ENCODE data around the gene RAB3IL1.

RAB3IL1 gene

GRCh38 chr11:61880454-61880853, 36.9 kb downstream of the RAB3IL1 start:
- H3K4me3 ChIP-seq (ENCODE audit: low read depth, low read length), result no peak overlapping the region
- TF ChIP-seq, protein P1, sequence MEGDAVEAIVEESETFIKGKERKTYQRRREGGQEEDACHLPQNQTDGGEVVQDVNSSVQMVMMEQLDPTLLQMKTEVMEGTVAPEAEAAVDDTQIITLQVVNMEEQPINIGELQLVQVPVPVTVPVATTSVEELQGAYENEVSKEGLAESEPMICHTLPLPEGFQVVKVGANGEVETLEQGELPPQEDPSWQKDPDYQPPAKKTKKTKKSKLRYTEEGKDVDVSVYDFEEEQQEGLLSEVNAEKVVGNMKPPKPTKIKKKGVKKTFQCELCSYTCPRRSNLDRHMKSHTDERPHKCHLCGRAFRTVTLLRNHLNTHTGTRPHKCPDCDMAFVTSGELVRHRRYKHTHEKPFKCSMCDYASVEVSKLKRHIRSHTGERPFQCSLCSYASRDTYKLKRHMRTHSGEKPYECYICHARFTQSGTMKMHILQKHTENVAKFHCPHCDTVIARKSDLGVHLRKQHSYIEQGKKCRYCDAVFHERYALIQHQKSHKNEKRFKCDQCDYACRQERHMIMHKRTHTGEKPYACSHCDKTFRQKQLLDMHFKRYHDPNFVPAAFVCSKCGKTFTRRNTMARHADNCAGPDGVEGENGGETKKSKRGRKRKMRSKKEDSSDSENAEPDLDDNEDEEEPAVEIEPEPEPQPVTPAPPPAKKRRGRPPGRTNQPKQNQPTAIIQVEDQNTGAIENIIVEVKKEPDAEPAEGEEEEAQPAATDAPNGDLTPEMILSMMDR (IDR thresholded peaks at IDR 0.05; ENCODE audit: control insufficient read depth, extremely low read depth, insufficient read depth), result no peak
- no peak for DNase-seq (ENCODE audit: low read depth)

- TF ChIP-seq, protein P1 (IDR thresholded peaks at IDR 0.05; ENCODE audit: control insufficient read depth, extremely low read depth, insufficient read depth), result no peak
- no peak overlapping the region for H3K4me3 ChIP-seq (ENCODE audit: low read depth, low read length)
- no peak for DNase-seq (ENCODE audit: low read depth)
Measured at GRCh38 chr11:61880031-61880430, 37.3 kb downstream of the RAB3IL1 start.

DNA sequence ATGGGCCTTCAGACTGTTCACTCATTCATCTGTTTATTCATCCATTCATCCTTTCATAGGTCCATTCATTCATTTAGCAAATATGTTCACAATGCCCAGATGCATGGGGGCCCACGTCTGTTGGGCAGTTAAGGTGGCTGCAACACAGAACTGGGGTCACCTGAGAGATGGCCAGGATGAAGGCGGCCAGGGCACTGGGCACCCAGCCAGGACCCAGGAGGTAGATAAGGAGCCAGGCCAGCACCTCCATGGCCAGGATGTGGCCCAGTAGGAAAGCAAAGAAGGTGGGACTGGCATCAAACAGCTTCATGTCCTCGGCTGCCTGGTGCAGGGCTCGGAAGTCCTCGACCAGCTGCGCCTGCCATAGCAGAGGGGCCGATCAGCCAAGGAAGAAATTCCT, 38.2 kb downstream of the RAB3IL1 start:
- no peak for DNase-seq (ENCODE audit: low read depth)
- TF ChIP-seq, protein P1 (IDR thresholded peaks at IDR 0.05; ENCODE audit: control insufficient read depth, extremely low read depth, insufficient read depth), result no peak
- H3K4me3 ChIP-seq (ENCODE audit: low read depth, low read length), result no peak overlapping the region

DNA sequence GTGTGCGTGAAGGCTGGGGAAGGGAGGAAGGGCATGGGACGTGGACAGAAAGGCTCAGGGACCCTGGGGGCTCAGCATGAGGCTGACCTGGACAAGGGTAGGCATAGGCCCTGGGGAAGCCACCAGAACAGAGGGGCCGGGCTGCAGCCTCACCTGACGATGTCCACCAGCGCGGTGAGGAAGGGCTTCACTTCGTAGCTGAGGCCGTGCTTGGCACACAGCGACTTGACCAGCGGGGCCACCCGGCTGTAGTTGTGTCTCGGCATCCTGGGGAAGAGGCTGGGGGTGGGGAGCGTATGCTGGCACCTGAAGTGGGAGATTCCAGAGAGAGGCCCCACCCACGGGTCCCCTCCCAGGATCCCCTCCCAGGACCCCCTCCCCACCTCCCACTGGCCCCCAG, 41.7 kb downstream of the RAB3IL1 start:
- DNase-seq (ENCODE audit: low read depth), result no peak
- H3K4me3 ChIP-seq (ENCODE audit: low read depth, low read length), result no peak overlapping the region
- TF ChIP-seq, protein P1 (IDR thresholded peaks at IDR 0.05; ENCODE audit: control insufficient read depth, extremely low read depth, insufficient read depth), result no peak

DNA sequence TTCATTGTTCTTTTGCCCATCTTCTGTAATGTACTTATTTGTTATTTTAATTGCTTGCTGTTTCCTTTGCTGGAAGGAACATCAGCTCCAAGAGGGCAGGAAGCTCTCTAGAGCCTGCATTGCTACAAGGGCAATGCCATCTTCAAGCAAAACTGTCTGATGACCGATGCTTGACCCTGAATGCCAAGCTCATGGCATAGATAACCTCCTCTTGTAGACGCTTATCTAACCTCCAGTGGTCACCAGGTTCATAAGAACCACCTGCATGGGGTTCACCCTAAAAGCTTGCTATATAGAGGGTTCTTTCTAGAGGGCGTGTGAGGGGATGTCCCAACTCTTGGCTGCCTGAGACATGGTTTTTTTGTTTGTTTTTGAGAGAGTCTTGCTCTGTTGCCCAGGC, 42.5 kb downstream of the RAB3IL1 start:
- no peak overlapping the region for H3K4me3 ChIP-seq (ENCODE audit: low read depth, low read length)
- no peak for DNase-seq (ENCODE audit: low read depth)
- TF ChIP-seq, protein P1 (IDR thresholded peaks at IDR 0.05; ENCODE audit: control insufficient read depth, extremely low read depth, insufficient read depth), result no peak

DNA sequence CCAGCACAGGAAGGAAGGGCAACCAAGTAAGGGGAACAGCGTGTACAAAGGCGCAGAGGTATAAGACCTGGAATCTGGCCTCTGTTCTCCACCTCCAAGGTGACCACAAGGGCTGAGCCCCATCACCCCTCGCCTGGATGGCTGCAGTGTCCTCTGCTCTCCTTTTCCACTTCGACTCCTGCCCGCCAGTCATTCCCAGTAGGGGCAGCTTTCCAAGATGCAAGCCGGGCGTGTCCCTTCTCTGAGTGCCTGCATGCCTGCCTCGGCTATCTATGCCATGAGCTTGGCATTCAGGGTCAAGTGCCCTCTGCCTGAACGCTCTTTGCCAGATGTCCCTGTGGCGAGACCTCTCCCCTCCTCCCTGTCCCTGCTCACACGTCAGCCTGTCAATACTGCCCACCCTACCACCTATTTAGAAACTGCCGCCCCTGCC, 43.0 kb downstream of the RAB3IL1 start:
- TF ChIP-seq, protein P1 (IDR thresholded peaks at IDR 0.05; ENCODE audit: control insufficient read depth, extremely low read depth, insufficient read depth), result no peak
- H3K4me3 ChIP-seq (ENCODE audit: low read depth, low read length), result no peak overlapping the region
- DNase-seq (ENCODE audit: low read depth), result no peak

GRCh38 chr11:61873588-61874376, 43.6 kb downstream of the RAB3IL1 start:
- TF ChIP-seq, protein P1 (IDR thresholded peaks at IDR 0.05; ENCODE audit: control insufficient read depth, extremely low read depth, insufficient read depth), result no peak
- no peak overlapping the region for H3K4me3 ChIP-seq (ENCODE audit: low read depth, low read length)
- DNase-seq (ENCODE audit: low read depth), result no peak

All from LNCaP clone FGC (cell line).